NCI-H1048 (cell line): ENCODE results near the gene STT3A.
"Not testable (repeated sequence)": the region's sequence is repeated elsewhere in the genome, so short reads cannot be mapped to it uniquely, and the experiment has no call there.

Source experiments
- DNase-seq: peaks from one replicate; lab custom pipeline; 2025; lab: John Stamatoyannopoulos, UW

Gene STT3A

DNA sequence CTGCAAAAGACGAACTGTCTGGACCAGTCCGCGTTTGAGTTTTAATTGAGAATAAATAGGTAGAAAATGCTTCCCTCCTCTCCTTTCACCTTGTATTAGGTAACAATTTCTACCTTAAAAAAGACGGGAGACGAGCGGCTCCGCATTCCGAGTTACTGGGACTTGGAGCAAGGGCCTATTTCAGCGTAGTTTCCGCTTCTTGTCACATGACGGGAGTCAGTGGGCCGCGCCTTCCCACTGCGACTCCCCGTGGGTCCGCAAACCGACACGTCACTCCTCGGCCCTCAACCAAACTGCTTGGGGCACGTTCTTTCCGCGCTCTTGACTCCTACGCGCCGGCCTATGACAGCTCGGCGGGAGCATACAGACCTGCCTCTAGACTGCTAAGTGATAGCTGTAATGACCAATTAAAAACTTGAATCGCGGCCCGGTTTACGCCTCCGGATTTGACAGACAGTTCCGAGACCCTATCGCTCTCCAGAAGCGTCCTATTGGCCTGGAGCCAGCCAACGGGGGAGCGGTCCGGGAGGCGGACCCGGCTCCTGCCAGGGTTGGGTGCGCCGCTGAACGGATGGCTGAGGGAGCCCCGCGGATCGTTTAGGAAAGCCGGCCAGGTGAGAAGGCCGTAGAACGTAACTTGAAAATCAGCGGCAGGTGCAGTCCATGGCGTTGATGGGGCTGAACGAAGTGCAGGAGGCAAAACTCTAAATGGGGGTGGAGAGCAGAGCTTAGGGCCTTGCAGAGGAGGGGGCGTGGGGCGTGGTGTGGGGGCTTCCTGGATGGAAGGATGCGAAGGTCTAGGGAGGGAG lies at the start of gene STT3A:
Gene STT3A, plus strand, starts transcription at position 548 of the 809 bp plus-strand sequence. CDS start 3,064 bp downstream, outside the sequence.
- peak; percentile 95 for DNase-seq

DNA sequence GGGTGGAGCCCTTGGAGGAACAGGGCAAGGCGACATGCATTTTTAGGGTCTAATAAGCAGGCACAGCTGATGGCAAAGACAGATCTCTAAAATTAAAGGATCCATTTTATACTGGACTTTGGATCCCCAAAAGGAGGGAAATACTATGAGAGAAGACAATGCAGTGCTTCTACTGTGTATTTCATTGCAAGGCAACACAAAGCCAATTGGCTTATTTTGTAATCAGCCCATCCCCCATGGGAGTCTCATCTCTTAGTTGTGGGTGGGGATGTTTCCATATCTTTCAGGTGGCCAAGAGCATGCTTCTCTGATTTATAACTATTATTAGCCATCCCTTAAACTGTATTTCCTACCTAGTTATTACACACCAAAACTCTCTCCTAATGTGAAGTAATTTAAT lies 41.9 kb upstream of the STT3A start:
- no peak for DNase-seq

DNA sequence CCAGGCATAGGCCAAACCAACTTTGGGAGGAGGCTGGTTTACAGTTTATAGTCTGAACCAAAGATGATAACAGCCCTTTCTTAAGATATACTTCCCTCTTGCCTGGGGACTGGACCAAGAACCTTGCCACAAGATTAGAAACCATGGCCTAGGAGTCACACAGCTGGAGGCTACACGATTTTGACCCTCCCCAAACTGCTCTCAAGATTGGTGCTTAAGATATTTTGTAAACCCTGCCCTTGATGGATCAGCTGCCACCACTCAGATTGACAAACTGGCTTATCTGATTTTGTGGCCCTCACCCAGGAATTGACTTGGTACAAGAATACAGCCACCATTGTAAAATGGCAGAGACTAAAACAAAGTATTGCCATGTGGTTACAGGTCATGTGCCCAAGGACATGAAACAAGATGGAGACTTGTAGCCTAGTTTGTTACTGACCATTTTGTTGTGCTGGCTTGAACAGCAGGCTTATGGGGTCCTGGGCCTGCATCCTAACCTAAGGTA lies 40.8 kb upstream of the STT3A start:
- no peak for DNase-seq

DNA sequence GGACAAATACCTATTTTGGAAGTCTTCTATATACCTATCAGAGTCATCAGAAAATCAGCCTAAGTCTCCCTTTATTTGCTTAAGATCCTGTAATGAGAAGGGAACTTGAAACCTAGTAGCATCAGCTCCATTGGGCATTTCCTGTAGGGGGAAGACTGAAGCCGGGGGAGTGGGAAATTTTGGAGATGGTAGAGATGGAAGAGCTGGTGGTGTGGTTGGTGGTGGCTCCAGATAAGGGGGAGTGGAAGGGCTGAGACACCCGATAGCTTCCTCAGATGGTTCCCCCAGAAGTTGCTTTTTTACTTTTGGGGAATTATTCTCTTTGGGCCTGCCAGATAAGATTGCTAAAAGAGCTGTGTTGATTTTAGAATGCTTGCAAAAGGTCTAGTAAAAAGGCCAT lies 39.7 kb upstream of the STT3A start:
- DNase-seq = no peak

DNA sequence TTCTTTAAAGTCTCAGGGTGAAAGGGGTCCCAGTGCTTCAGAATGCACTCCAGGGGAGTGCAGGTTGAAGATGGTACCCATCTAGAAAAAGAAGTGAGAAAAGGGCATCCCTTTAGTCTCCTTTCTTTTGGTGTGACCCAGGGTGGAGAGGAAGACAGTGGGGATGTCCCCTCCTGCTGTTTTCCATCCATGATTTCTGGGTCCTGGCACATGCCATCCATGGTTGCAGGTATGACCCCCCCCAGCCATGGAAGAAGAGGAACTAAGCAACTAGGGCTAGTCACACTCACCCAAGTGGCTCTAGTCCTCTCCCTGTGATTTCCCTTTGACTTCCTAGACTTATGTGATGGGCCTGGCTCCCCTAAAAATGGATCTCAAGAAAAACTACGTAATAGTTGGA lies 39.3 kb upstream of the STT3A start:
- no peak for DNase-seq

DNA sequence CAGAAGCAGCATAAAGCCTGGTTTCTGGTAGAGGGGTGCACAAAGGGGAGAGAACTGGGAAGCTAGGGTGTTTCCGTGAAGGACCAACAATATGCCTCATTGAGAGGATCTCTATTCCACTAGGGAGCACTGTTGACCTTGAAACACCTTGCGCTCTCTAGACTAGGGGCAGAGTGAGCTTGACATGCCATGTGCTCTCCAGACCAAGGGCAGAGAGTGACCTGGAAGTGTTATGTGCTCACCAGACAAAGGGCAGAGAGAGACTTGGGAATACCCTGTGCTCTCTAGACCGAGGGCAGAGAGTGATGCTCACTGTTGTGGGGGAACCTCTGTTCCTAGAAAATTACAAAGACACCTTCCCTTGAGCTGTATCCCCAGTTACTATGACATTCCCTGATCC lies 38.6 kb upstream of the STT3A start:
- no peak for DNase-seq

DNA sequence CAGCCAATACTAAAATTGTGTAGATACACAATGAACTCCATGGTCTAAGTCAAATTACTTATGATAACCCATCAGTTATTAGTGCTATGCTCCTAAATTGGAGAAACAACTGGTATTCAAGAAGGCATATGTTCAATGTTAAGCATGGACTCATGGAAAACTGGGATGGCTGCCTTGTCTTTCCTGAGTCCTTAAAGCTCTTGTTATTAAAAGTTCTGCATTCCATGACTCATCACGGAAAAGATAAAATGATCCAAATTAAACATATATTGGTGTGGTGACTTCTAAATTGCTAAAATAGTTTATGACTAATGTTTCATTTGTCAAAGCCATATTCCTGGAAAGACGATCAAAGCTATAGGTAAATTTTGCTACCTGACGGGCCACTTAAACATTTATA lies 32.8 kb upstream of the STT3A start:
- DNase-seq = no peak

DNA sequence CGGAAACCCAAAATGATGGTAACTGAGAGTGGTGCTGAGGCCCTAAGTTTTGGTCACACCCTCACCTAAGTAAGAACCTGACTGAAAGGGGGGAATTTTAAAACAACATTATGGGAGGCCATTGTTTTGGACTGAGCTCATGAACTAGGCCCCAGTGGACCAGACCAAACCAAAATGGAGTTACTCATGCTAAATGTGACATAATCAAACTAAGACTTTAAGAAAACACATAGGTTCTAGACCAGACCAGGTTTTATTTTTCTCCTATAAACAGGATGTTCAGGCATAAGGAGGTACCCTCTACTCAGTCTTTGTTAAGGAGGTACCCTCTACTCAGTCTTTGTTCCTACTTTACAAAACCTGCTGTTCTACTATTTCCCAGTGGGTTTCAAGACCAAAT lies 30.7 kb upstream of the STT3A start:
- DNase-seq = no peak

DNA sequence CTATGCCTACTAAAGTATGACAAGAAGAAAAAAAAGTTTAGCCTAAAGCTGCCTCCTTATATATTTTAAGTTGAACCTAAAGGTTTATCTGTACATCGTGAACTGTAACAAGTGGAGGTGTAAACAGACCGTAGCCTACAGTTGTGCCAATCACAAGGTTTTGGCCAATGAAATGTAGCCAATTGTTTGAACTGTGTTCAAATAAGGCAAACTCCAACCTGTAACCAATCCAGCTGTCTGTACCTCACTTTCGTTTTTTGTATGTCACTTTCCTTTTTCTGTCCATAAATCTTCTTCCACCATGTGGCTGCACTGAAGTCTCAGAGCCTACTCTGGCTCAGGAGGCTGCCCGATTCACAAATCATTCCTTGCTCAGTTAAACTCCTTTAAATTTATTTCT lies 30.2 kb upstream of the STT3A start:
- DNase-seq = no peak

DNA sequence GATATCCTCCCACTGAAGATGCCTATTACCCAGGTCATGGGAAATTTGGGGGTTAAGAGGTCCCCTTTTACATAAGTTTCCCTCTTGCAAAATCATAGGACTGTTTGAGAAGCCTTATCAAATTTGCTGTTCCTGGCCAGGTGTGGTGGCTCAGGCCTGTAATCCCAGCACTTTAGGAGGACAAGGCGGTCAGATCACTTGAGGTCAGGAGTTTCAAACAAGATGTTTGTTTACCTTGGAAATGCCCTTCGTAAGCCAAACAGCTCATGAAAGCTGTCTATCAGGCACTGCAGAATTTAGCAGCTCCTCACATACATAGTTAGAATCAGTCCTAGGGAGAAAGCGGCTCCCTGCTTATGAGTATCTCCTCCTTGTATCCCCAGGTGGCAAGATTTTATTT lies 28.3 kb upstream of the STT3A start:
- DNase-seq = no peak

DNA sequence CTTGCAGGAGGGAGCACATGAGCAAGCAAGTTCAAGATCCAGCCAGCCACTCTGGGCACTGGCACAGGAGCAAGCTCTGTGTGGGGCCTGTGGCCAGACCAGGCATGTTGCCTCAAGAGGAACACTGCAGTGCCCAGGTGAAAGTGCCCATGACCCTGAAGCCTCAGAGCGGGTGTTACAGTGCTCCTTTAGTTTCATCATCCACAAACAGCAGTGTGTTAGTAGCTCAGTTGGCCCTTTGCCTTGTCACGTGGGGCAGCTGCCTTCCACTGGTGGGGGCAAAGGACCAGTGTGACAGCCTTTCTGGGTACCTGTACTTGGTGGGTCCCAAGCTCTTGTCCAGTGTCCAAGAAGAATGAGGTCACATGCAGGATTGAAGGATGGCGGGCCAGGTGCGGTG lies 26.4 kb upstream of the STT3A start:
- DNase-seq = no peak

DNA sequence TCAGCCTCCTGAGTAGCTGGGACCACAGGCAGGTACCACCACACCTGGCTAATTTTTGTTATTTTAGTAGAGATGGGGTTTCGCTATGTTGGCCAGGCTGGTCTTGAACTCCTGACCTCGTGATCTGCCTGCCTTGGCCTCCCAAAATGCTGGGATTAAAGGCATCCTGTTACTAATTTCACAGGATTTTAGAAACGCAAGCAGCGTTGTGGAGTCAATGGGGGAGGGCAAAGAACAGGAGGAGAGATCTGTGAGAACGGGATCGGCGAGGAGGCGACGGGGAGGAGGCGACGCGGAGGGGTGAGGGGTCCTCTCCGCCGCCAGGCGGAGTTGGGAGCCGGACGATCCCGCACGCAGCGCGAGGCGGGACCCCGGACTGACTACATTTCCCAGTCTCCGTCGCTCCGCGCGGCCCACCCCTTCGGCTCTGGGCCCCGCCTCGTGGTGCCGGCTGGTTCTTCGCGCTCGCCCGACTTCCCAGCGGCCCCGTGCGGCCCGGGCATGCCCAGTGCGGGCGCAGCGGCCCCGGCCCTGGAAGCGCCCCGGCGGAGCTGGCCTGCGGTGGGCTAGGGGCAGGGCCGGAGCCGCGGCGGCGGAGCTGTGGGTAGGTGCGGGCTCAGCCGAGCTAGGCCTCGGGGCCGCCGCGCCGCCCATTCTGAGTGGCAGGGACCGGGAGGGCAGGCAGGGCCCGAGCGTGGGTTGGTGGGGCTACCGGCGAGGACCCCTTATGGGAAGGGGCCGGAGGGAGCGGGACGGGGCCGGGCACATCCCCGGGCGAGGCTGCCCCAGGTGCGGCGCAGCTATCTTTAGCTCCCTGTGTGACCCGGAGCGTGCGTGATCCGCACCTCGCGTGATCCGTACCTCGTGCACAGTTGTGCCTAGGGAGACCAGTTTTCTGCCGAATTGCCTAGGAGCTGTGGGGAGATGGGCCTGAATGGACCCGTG lies 23.4 kb upstream of the STT3A start, which contains the start of gene EI24:
Gene EI24, plus strand, starts transcription at position 508 of the 945 bp plus-strand sequence. CDS start 3,051 bp downstream, outside the sequence.
- DNase-seq = peak; percentile 77

DNA sequence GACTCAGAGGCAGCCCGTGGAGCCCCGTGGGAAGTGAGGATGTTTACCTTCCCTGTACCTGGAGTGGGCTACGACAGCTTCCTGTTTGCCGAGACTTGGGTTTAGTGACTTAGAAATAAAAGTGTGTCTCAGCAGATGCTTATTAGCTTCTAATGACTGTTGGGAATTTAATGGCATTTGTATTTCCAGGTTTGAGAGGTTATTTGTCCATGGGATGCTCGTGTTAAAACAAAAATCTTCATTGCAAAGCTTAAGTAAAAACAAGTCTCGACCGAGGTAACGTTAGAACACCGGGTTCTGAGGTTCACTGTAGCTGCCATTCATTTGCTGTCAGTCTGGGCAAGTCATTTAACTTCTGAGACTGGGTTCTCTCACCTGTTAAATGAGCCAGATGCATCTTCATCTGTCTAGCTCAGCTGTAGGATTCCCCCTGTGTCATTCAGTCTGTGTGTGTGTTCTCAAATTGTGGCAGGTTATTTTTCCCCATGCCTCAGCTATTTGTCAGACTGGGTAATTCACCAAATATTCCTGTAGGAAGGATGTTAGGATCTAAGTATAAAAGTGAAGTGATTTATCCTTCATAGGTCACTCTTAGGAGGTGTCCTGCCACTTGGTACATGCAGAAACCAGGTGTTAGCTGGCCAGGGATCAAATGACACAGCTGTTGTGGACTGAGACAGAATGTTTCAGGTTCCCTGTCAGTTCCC lies 22.6 kb upstream of the STT3A start:
- no peak for DNase-seq

DNA sequence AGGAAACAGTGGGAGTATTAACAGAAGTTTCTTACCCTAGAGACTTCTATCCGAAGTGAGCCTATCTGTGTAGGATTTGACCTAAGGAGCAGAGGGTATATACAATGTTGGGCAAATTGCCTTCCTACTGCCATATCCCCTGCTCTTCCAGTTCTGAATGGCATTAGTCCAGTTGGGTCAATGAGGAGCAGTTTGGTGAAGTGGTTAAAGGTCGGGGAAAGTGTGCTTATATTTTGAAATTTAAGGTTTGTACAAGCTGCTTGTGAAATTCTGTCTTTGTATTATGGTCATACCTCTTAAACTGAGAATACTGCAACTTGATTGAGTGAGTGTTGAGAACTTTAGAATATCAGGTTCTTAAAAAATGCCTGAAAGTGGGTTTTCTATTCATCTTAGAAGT lies 21.7 kb upstream of the STT3A start:
- DNase-seq = no peak

DNA sequence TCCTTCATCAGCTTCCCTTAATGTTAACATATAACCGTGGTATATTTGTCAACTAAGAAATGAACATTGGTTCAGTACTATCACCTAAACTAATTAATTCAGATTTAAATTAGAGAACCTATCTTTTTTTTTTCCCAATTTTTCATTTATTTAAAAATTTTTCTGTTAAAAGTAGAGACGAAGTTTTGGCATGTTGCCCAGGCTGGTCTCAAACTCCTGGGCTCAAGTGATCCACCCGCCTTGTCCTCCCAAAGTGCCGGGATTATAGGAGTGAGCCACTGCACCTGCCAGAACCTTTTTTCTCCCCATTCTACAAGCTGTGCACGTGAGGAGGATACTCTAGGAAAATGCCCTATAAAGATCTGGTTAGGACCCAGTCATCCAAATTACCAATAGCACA lies 19.7 kb upstream of the STT3A start:
- no peak for DNase-seq

DNA sequence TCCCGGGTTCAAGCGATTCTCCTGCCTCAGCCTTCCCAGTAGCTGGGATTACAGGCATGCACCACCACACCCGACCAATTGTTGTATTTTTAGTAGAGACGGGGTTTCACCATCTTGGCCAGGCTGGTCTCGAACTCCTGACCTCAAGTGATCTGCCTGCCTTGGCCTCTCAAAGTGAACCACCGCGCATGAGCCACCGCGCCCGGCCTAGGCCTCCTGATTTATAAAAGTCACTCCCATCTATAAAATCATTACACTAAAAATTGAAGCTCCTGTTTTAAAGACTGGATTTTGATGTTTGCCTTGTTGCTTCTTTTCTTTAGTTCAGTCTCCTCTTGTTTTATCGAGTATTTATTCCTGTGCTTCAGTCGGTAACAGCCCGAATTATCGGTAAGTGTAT lies 15.5 kb upstream of the STT3A start:
- not testable (repeated sequence) for DNase-seq

DNA sequence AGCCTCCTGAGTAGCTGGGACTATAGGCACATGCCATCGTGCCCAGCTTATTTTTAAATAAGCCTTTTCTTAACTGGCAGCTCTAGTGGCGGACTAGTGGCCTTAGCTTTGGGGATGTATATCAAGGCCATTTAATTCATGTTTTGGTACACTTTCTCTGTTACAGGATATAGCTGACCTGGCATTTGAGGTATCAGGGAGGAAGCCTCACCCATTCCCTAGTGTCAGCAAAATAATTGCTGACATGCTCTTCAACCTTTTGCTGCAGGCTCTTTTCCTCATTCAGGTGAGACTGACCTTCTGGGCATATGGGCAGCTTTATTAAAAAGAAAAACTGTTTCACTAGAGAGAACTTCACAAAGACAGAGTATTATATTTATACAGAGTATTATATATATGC lies 13.9 kb upstream of the STT3A start:
- no peak for DNase-seq

DNA sequence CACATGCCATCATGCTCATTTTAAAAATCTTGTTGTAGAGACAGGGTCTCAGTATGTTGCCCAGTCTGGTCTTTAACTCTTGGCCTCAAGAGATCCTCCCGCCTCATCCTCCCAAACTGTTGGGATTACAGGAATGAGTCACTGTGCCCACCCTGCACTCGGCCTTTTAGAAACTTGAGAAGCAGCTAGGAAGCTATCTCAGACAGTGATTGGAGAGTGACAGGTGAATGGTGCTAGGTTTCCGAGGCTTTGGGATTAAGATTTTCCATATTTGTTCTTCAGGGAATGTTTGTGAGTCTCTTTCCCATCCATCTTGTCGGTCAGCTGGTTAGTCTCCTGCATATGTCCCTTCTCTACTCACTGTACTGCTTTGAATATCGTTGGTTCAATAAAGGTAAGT lies 12.8 kb upstream of the STT3A start:
- DNase-seq = no peak

DNA sequence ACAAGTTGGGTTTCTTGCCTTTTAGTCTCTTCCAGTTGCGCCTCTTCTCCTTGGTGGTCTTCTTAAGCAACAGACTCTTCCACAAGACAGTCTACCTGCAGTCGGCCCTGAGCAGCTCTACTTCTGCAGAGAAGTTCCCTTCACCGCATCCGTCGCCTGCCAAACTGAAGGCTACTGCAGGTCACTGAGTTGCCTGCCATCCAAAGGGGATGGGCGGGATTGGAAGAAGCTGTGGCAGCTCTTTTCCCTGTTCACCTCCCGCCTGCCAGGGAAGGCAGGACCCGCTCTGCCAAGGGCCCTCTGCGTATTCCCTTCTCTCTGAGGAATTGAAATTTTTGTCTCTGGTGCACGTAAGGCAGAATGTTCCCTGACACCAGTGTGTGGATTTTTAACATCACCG lies 9.2 kb upstream of the STT3A start:
- DNase-seq = no peak

DNA sequence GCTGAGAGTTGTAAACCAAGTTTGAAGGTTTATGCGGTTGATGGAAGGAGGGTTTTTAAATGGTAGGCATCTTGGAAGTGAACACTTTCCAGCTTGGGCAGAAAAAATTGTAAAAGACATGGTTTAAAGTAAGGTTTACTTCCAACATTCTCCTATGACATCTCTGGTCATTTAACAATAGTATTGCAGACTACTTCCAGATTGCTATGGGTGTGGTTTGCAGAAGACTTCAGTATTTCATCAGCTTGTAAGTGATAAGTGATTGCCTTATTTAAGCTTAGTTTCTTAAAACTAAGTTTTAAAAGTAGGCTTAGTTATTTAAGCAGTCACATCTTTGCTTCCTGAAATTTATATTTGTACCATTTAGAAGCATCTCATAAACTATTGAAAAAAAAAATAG lies 7.2 kb upstream of the STT3A start:
- no peak for DNase-seq

DNA sequence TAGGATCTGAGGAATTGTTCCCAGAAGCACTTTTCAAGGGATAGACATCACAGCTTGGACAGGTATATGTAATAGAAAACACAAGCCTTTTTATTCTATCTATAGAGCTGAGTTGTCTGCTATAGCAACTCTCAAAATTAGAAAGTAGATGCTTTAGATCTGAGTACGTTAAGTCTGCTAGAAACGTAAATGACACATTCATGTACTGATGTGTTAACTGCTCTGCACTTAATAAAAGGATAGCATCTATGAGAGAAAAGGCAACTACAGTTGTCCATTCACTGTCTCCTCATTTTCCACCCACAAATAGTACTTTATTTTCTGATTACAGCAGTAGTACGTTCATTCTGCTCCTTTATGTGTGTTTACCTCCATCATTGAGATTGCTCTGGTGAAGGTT lies 6.0 kb upstream of the STT3A start:
- no peak for DNase-seq

DNA sequence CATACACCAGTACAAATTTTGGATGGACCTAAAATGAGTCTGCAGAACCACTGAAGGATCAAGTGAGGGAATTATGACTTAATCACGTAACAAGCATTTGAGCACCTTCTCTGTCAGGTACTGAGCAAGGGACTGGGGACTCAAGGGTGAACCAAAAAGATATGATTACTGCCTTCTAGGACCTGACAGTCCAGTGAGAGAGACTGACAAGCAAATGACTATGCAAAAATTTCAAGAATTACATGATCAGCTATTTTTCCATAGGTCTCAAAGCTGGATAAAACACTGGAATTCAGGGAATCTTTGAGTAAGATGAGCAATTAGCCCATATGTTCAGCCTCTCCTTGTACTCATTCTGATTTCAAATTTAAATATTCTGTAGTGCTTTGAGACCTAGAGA lies 5.2 kb upstream of the STT3A start:
- DNase-seq = no peak
